ENCODE measurements around the gene DNAJB2. TPM values are rescaled to one million over a fixed set of nuclear protein-coding genes. Genes with fewer than 3 reads are reported as not detected.

Gene DNAJB2
- total RNA-seq, 1 donor from 2014 or later: 46.7 TPM

DNA sequence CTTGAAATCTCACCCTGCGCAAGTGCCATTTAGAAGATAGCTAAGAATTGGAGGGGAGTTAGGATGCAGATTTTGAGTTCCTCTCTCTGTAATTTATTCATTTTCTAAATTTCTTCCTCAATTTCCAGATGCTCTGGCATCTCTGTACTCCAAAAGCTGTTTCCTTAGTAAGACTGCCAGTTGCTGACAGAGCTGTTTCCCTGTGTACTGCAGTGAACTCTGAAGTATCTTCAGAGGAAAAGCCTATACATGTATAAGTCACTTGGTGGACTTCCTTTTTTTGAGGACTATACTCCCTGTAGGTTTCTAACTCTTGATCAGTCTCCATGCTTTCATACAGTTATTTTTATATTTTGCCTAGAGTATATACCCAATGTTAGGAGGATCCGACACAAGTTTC, 54.9 kb downstream of the DNAJB2 start:
- intact Hi-C loops (cut with micrococcal nuclease): no loop called here

DNA sequence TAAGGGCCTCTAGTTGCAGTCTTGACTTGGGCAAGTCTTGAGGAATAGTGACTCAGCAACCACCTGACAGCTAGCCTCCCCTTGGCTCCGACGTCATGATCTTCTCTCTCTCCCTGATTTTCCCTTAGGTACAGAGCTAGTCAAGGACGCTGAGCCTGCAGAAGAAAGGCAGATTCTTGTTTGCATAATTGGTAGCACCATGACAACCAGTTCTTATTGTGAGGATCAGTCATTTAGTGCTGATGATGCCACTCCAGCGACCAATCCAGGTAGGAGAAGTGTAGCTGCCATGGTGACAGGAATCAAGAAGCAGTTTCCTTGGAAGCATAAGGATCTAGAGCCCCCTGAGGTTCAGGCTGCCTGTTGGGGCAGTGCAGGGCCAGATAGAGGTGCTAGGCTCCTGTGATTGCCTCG, 56.2 kb downstream of the DNAJB2 start:
- intact Hi-C loops (cut with micrococcal nuclease): no loop called here

Other genes starting within 250 kb of the DNAJB2 start
- not detected in 2 replicates for gene CFAP65, start 237.8 kb upstream of the DNAJB2 start, total RNA-seq
- 0.17 TPM in 1 of 2 replicates, not detected in the other for gene IHH, start 218.4 kb upstream of the DNAJB2 start, total RNA-seq
- 17.1 and 20.4 TPM in 2 replicates for gene NHEJ1, start 118.6 kb upstream of the DNAJB2 start, total RNA-seq
- 1.8 and 2.5 TPM in 2 replicates for gene SLC23A3, start 109.3 kb upstream of the DNAJB2 start, total RNA-seq
- gene CNPPD1, start 102.4 kb upstream of the DNAJB2 start, total RNA-seq: 82.8 and 84.3 TPM in 2 replicates
- gene RETREG2, start 101.1 kb upstream of the DNAJB2 start, total RNA-seq: 84.1 and 94.7 TPM in 2 replicates
- 44.2 and 56.1 TPM in 2 replicates for gene ZFAND2B, start 72.6 kb upstream of the DNAJB2 start, total RNA-seq
- gene ABCB6, start 60.4 kb upstream of the DNAJB2 start, total RNA-seq: 22.7 and 25.5 TPM in 2 replicates
- gene ATG9A, start 49.7 kb upstream of the DNAJB2 start, total RNA-seq: 52.7 and 63.0 TPM in 2 replicates
- 91.4 and 91.9 TPM in 2 replicates for gene ANKZF1, start 49.6 kb upstream of the DNAJB2 start, total RNA-seq
- 5.3 and 5.4 TPM in 2 replicates for gene GLB1L, start 33.9 kb upstream of the DNAJB2 start, total RNA-seq
- gene STK16, start 33.9 kb upstream of the DNAJB2 start, total RNA-seq: 32.3 and 34.2 TPM in 2 replicates
- gene TUBA4B, start 26.1 kb upstream of the DNAJB2 start, total RNA-seq: 0.17 TPM in 1 of 2 replicates, not detected in the other
- gene TUBA4A, start 25.4 kb upstream of the DNAJB2 start, total RNA-seq: 290 and 312 TPM in 2 replicates
- gene PTPRN, start 30.0 kb downstream of the DNAJB2 start, total RNA-seq: not detected in 2 replicates
- not detected in 2 replicates for gene RESP18, start 53.4 kb downstream of the DNAJB2 start, total RNA-seq
- gene DNPEP, start 108.5 kb downstream of the DNAJB2 start, total RNA-seq: 78.3 and 81.0 TPM in 2 replicates
- not detected in 2 replicates for gene DES, start 139.0 kb downstream of the DNAJB2 start, total RNA-seq
- gene SPEG, start 155.5 kb downstream of the DNAJB2 start, total RNA-seq: 0.05 and 0.39 TPM in 2 replicates
- gene GMPPA, start 219.5 kb downstream of the DNAJB2 start, total RNA-seq: 54.0 and 55.0 TPM in 2 replicates
- not detected in 2 replicates for gene ASIC4, start 235.1 kb downstream of the DNAJB2 start, total RNA-seq

All from T-helper 1 cell treated with Interleukin-12 subunit alpha and Interleukin-12 subunit beta and Interleukin-4 antibody, amounts not matched to agents 30 ng/mL and 1 ng/mL, for 36 hours (primary cell).